Gastroesophageal sphincter (tissue), 3 donors: ENCODE results near the gene NOTUM.

ENCODE experiments used
- EP300 ChIP-seq: sonication (generic); formaldehyde crosslinking; IDR thresholded peaks from one replicate; pipeline ENCODE4 v1.6.1; 2017; ENCODE audit warnings: antibody characterized with exemption, mild to moderate bottlenecking
- POLR2A ChIP-seq, 2 donors: fragments of 450-650 bp; IDR thresholded peaks; one replicate each; pipeline ENCODE4 v1.6.1; 2017; ENCODE audit warnings: antibody characterized with exemption in 2 of 2, mild to moderate bottlenecking in 2 of 2, moderate library complexity in 1 of 2
- TF ChIP-seq, protein P1 (sequence below), 4 experiments: fragments of 200-600 bp in 2 of 4; fragments of 450-650 bp in 2 of 4; sonication (generic) in 1 of 4; IDR thresholded peaks; one replicate each; pipeline ENCODE4 v1.5.1; 2017 to 2019; ENCODE audit warnings: antibody characterized with exemption in 4 of 4, mild to moderate bottlenecking in 2 of 4, moderate library complexity in 2 of 4

DNA sequence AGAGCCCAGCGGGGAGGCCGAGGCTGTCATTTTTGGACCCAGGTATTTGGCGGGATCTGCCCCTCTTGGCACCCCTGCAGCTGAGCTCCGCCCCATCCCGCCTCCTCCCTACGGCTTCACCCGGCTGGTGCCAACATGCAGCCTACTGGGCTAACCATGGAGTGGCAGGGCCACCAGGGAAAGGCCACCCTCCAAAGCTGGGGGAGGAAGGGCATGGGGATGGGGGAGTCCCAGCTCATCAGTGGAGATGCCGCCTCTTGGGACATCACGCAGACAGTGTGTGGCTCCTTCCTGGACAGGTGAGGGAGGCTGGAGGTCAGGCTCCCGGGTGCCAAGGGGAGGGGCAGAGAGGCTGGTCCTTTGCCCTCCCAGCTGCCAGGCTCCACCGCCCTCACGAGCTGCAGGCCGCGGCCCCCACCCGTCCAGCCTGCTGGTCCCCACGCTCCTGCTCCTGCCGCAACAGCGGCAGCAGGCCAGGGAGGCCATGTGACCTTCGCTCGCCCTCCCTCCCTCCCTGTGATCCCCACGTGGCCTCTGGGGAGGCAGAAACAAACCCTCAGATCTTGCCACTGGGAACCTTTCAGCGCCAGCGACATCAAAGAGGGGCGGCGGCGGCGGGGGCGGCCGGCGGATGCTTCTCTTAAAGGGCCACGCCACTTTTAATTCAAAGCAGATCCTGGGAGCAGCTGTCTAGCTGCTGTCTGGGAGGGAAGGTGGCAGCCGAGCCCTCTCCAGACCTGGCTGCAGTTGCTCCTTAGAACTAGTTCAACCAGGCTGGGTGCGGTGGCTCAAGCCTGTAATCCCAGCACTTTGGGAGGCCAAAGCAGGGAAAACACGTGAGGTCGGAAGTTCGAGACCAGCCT is 6.8 kb upstream of the NOTUM start:
- TF ChIP-seq EP300 (no peak), POLR2A (IDR thresholded peaks at IDR 0.05) (no peak)
- TF ChIP-seq, protein P1, sequence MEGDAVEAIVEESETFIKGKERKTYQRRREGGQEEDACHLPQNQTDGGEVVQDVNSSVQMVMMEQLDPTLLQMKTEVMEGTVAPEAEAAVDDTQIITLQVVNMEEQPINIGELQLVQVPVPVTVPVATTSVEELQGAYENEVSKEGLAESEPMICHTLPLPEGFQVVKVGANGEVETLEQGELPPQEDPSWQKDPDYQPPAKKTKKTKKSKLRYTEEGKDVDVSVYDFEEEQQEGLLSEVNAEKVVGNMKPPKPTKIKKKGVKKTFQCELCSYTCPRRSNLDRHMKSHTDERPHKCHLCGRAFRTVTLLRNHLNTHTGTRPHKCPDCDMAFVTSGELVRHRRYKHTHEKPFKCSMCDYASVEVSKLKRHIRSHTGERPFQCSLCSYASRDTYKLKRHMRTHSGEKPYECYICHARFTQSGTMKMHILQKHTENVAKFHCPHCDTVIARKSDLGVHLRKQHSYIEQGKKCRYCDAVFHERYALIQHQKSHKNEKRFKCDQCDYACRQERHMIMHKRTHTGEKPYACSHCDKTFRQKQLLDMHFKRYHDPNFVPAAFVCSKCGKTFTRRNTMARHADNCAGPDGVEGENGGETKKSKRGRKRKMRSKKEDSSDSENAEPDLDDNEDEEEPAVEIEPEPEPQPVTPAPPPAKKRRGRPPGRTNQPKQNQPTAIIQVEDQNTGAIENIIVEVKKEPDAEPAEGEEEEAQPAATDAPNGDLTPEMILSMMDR (IDR thresholded peaks at IDR 0.05), result no peak
